CD4-positive, alpha-beta T cell treated with Interleukin-2 at 100 ng/mL for 4 hours (primary cell): Measurements from ENCODE around the gene SLC5A5.
"Not testable (repeated sequence)": the region's sequence is repeated elsewhere in the genome, so short reads cannot be mapped to it uniquely, and the experiment has no call there.

ENCODE experiments used
- DNase-seq: peaks from one replicate; pipeline ENCODE4 v3.0.0-alpha.2; 2020; ENCODE audit warnings: low spot score

SLC5A5 gene

DNA sequence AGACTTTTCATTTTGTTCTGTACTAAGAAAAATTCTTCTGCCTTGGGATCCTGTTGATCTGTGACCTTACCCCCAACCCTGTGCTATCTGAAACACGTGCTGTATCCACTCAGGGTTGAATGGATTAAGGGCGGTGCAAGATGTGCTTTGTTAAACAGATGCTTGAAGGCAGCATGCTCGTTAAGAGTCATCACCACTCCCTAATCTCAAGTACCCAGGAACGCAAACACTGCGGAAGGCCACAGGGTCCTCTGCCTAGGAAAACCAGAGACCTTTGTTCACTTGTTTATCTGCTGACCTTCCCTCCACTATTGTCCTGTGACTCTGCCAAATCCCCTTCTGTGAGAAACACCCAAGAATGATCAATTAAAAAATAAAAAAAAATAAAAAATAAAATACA lies 47.4 kb downstream of the SLC5A5 start:
- DNase-seq, result not testable (repeated sequence)

DNA sequence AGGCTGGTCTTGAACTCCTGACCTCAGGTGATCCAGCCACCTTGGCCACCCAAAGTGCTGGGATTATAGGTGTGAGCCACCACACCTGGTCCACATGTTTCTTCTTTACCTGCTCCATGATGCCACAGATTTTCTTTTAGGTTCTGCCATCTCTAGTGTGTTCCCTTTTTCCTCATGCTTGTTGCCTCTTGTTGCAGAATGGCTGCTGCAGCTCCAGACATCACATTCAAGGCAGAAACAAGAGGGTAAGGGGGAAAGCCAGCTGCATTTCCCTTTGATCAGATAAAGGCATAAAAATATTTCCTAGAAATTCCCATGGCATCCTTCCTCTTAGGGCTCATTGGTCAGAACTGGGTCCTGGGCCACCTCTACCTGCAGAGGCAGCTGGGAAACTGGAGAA lies 48.8 kb downstream of the SLC5A5 start:
- no peak for DNase-seq

DNA sequence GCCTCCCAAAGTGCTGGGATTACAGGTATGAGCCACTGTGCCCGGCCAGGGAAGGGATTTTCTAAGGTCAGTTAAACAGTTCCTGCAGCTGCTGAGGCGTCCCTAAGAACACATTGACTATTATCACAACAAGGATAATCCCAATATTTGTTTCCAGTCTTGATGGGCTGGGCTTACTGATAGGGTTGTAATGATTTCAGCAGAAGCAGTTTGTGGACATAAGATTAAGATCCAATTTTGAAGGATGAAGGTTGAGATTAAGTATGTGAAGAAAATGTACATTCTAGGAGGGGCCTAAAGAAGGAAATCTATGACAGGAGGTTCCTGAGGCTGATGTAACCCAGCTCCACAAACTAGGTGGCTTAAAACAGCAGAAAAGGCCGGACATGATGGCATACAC lies 50.4 kb downstream of the SLC5A5 start:
- no peak for DNase-seq

DNA sequence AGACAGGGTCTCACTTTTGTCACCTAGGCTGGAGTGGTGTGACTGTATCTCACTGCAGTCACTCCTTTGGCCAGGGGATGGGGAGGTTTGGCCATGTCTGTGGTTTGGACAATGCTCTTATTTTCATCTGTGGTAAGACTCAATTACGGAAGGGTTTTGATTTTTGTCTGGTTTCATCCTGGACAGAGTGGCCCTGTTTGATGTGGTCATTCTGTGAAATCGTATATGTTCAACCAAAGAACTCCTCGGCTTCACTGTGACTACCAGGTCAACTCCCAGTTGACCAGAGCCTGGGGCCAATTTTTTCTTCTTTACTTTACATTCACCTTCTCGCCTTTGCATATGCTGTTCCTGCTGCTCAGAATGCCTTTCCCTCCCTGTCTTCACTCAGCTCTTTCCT lies 54.3 kb downstream of the SLC5A5 start:
- DNase-seq, result no peak

DNA sequence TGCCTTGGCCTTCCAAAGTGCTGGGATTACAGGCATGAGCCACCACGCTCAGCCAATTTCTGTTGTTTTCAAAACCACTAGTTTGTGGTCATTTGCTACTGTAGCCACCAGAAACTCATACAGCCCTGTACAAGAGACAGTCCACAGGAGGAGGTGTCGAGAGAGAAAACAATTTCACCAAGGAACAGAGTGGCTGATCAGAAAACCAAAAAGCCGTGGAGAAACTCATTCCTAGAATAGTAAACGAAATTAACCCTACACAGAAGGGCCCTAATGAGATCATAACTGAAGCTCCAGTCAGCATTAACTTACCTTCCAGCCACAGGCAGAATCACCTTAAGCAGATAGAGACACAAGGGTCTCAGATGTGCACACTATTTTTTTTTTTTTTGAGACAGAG lies 57.3 kb downstream of the SLC5A5 start:
- DNase-seq, result no peak

DNA sequence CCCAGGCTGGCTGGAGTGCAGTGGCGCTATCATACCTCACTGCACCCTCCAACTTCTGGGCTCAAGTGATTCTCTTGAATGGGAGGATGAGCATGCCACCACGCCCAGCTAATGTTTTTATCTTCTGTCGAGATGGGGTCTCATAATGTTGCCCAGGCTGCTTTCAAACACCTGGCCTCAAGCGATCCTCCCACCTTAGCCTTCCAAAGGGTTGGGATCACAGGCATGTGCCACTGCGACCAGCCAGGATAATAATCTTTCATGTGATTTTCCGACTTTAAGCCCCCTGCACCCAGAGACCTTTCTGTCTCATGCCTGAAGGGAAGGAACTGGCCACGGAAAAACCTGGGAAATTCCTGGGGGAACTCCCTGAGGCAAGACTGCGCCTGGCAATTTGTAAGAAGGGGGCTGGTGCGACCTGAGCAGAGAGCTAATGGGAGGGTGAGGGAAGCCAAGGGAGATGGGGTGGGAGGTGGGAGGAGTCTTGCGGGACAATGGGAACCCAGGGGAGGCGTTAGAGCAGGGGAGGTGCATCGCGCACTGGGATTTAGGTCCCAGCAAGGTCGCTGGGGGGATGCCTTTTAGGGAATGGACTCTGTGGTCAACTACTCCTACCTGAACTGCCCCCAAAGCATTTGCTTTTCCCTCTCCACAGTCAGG lies 59.9 kb downstream of the SLC5A5 start:
- no peak for DNase-seq

DNA sequence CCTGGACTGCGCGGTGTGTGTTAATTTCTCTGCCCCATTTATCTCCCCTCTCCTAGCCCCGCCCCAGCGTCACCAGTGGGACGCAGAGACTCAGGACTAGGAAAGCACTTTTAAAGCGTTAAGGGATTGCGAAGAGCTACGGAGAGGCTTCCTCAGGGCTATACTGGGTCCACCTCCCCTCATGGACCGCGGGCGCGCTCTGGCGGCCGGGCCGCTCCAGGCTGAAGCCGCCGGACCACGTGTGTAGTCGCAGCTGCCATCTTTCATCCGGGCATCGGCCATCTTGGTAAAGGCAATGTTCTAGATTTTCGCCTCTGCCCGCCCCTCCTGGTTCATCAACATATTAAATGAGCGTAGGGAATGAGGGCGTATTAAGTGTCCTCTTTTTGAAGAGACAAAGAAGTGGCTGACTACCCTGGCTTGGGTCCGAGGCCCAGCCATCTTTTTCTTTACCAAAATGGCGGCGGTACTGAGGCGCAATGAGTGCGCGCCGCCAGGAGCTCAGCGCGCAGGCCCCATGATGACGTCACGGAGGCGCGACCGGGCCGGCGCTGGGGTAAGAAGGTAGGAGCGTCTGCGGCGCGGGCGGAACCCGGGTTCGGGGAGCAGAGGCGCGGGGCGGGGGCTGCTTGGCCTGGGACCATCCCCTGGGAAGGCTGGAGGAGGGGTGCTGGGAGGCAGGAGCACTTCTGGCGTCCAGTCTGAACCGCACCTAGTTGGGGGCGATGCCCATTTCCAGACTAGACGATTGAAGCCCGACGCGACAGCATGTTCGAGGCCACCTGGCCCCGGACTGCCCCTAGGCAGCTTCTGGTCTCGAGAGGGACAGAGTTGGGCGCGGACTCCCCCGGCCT lies 61.0 kb downstream of the SLC5A5 start, which contains the start of gene CCDC124:
Gene CCDC124, plus strand, starts transcription at position 531 of the 854 bp plus-strand sequence. CDS start 3,406 bp downstream, outside the sequence.
- DNase-seq, result peak; percentile 93

DNA sequence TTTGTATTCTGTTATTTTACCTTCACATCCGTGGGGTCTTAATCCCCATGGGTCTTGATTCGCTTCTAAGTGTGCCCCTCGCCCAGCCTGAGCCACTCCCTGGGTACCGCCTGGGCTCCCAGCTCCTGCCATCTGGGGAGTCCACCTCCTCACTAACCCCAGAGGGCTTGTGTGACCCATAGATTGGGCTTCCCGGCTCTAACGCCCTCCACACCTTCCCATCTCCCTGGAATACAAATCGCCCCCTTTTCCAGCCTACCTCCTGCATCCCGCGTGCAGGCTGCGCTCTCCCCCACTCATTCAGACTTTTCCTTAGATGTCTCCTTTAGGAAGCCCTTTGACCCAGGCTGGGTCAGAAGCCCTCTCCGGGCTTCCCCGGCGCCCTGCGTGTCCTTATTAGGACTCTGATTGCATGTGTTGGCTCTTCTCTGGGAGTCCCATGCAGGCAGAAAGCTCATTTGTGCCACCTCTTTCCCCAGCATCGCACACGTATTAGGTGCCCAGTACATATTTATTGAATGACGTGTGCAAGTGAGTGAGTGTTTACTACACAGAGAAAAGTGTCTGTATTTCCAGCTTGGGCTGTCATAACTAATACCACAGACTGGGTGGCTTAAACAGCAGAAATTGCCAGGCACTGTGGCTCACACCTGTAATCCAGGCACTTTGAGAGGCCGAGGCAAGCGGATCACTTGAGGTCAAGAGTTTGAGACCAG lies 61.8 kb downstream of the SLC5A5 start:
- DNase-seq, result no peak

DNA sequence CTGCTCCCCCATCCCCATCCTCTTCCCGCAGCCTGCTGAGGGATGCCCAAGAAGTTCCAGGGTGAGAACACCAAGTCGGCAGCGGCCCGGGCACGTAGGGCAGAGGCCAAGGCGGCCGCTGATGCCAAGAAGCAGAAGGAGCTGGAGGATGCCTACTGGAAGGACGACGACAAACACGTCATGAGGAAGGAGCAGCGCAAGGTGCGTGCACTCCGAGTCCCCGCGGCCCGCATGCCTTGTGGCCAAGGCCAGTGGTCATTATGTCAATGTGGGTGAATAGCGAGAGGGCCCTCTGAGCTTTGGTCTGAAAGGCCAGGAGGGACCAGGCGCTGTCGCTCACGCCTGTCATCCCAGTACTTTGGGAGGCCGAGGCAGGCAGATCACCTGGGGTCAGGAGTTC lies 64.6 kb downstream of the SLC5A5 start:
- DNase-seq, result no peak

DNA sequence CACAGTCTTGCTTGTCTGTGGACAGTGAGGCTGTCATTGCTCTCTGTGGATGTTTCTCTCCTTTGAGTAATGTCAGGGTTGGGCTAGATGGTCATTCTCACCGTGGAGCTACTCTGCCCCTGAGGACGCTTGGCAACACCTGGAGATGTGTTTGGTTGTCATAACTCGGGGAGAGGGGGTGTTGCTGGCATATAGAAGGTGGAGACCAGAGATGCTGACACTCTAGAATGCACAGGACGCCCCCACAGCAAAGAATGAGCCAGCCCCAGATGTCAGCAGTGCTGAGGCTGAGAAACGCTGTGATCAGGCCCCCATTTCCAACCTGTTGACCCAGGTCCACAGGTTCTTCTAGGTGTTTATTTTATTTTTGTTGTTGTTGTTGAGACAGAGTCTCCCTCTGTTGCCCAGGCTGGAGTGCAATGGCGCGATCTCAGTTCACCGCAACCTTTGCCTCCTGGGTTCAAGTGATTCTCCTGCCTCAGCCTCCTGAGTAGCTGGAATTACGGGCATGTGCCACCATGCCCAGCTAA lies 65.7 kb downstream of the SLC5A5 start:
- DNase-seq, result no peak

DNA sequence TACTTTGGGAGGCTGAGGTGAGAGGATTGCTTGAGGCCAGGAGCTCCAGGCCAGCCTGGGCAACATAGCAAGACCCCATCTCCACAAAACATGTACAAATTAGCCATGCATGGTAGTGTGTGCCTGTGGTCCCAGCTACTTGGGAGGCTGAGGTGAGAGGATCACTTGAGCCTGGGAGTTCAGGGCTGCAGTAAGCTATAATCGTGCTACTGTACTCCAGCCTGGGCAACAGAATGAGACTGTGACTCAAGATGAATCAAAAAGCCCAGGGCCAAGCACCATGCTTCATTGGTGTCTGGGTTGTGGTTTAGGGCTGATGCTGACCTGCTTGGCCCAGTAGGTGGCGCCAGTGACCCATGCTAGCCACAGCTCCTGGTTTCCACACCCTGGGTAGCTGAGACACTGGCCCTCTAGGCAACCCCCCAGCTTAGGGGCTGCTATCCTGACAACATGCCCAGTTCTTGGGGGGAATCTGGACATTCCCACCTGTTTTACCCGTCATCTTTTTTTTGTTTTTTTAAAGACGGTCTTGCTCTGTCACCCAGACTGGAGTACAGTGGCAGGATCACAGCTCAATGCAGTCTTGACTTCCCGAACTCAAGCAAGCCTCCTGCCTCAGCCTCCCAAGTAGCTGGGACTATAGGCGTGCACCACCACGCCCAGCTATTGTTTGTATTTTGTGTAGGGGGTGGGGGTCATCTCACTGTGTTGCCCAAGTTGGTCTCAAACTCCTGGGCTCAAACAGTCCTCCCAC lies 66.5 kb downstream of the SLC5A5 start:
- peak; percentile 89 for DNase-seq

DNA sequence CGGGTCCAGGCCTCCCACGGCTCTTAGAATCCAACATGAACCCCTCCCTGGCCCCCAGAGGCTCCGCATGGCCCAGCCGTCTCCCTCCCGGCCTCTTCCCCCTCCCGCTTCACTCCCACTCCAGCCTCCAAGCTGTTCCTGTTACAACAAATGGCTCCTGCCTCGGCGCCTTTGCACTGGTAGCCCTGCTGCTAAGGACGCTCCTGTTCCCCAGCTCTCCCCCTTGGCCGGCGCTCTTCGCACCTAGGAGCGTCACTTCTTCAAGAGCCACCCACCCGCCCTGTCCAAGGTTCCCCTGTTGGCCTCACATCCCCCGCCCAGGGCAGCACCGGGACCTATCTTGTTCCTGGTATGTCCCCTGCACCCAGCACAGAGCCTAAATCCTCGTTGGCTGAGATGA lies 70.4 kb downstream of the SLC5A5 start:
- no peak for DNase-seq

DNA sequence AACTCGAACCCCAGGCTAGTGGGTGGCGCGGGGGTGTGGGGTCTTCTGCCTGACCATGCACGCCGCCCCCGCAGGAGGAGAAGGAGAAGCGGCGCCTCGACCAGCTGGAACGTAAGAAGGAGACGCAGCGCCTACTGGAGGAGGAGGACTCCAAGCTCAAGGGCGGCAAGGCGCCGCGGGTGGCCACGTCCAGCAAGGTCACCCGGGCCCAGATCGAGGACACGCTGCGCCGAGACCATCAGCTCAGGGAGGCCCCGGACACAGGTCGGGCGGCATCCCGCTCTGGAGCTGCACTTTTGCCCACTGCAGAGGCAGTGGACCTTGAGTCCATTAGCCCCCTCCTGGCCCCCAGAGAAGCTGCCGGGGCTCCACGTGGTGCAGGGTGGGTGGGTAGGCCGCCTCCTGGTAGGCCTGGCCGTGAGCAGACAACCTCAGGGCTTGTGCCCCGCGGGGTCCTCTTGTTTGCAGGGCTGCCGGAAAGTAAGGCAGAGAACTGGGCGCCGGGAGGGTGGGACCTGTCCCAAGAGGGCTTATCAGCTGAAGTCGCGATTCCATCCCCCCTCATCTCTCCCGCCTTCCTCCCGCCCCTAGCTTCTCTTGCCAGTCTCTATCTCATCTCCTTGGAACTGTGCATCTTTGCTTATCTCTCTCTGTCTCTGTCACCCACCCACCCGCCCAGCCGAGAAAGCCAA lies 71.0 kb downstream of the SLC5A5 start:
- DNase-seq, result no peak

DNA sequence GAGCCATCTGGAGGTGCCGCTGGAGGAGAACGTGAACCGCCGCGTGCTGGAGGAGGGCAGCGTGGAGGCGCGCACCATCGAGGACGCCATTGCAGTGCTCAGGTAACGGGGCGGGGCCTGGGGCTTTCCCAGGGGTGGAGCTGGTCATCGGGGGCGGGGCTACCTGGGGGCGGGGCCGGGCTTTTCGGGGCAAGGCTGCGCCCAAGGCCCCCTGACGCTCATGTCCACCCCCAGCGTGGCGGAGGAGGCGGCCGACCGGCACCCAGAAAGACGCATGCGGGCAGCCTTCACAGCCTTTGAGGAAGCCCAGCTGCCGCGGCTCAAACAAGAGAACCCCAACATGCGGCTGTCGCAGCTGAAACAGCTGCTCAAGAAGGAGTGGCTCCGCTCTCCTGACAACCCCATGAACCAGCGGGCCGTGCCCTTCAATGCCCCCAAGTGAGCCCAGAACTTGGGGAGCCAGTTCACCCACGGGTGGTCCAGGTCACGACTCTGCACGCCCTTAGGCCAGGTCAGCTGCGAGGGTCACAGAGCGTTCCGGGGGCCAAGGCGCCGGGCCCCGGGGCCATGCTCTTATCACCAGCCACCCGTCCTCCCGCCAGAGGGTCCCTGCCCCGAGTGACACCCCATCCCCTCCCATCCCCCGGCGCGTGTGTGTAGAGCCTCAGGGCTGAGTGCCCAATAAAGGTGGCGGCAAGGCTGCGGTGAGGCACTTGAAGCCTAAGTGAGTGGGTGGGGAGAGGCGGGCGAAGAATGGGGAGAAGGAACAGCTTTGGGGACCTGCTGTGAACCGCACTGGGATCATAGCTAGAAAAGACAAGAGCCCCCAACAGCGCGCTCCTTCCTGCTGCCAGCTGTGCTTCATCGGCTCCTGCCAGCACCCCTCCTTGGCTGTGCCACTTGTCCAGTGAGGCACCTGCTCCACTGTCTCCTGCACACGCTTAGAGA lies 71.8 kb downstream of the SLC5A5 start:
- DNase-seq, result no peak

DNA sequence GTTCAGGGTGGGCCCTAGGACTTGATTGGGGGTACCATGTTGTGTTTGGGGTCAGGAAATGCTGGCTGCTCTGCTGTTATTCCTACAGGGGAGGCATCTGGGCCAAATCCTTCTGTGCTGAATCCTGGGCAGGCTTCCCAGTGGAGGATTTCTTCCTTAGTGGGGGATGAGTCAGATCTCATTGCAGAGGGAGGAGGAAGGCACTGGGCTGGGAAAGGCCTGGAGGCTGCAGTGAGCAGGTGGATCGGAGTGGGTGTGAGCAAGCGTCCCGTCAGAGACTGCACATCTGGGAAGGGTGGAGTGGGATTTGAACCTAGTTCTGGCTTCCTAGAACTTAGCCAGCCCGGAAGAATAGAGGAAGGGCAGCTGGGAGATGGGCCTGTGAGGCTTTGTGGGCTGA lies 72.6 kb downstream of the SLC5A5 start:
- DNase-seq, result no peak
